ENCODE measurements around the gene AFF1.

GRCh38 chr4:86916392-86916791, 18.4 kb upstream of the AFF1 start:
- TF ChIP-seq CTCF (IDR thresholded peaks at IDR 0.05) (no peak), POLR2A (IDR thresholded peaks at IDR 0.05) (no peak)
